Activated gamma-delta T cell treated with Interleukin-2 at 50 U/mL for 16 hours (primary cell): ENCODE data around the gene TEX2.
"Not testable (repeated sequence)": the region's sequence is repeated elsewhere in the genome, so short reads cannot be mapped to it uniquely, and the experiment has no call there.

Experiments used
- DNase-seq: peaks from one replicate; pipeline ENCODE4 v3.0.0-alpha.2; 2020

The TEX2 gene

DNA sequence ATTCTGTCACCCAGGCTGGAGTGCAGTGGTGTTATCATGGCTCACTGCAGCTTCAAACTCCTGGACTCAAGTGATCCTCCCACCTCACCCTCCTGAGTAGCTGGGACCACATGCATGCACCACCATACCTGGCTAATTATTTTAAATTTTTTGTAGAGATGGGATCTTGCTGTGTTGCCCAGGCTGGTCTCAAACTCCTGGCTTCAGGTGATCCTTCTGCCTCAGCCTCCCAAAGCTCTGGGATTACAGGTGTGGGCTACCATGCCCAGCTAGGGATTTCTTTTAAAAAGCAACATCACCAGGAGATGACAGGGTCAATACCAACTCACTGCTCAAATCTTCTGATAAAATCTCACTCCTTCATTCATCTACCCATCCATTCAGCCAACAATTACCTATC lies 54.4 kb downstream of the TEX2 start:
- DNase-seq: not testable (repeated sequence)

DNA sequence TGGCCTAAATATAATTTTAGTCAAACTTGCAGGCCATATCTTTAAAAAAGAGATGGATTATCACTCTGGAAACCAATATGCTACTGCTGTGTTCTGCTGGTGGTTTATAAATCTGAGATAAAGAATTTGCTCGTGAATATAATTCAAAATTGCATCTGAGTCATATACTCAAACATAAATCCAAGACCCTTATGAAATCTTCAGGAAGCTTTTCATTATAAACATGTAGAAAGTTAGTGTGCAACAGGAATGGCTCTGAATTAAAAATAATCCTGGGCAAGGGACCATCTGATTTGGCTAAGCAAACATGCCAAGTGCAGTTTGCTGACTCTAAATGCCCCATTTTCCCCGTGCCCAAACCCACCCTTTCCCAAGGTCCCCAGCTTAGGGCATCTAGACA lies 57.3 kb downstream of the TEX2 start:
- DNase-seq: no peak

DNA sequence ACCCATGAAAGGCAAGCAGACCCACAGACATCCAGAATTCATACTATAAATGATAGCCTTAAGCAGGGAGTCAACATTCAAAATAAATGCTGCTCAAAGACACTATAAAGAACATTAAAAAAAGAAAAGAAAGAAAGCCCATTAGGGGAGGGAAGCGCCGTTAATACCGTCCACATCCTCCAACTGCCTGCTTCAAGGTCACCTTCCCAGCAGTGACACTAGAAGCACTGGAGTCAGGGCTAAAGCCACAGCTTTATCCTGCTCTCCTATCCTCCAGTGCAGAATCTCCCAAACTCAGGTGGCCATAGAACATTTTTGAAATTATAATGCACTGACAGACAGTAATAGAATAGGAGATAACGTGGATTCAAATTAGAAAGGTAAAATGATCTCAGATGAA lies 59.4 kb downstream of the TEX2 start:
- no peak for DNase-seq

DNA sequence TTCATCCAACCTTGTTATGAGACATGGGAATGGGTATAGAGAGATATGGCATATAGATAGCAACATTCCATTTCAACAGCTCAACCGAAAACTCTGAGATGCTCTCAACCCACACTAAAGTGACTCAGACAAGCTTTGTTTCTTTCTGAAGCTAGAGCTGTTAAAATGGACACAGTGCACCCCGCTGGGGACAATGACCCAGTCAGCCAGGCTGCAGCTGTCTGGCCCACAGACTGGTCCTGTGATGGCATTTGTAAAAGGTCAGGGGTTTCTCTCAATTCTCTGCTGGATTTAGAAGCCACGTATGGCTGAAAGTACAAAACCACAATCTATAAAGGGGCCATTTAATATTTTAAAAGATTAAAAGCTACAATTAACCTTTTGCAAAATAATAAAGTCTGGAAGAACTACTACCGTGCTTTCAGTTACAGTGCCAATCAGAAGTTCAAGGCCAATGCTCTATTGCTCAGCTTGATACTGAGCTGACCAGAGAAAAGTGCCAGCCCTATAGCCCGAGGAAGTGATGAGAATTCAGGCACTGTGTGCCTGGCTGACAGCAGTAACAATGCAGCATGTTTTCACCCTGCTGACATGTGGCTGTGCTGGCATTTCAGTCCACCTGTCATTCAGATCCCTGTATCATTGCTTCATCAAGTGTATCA lies 60.2 kb downstream of the TEX2 start:
- no peak for DNase-seq

DNA sequence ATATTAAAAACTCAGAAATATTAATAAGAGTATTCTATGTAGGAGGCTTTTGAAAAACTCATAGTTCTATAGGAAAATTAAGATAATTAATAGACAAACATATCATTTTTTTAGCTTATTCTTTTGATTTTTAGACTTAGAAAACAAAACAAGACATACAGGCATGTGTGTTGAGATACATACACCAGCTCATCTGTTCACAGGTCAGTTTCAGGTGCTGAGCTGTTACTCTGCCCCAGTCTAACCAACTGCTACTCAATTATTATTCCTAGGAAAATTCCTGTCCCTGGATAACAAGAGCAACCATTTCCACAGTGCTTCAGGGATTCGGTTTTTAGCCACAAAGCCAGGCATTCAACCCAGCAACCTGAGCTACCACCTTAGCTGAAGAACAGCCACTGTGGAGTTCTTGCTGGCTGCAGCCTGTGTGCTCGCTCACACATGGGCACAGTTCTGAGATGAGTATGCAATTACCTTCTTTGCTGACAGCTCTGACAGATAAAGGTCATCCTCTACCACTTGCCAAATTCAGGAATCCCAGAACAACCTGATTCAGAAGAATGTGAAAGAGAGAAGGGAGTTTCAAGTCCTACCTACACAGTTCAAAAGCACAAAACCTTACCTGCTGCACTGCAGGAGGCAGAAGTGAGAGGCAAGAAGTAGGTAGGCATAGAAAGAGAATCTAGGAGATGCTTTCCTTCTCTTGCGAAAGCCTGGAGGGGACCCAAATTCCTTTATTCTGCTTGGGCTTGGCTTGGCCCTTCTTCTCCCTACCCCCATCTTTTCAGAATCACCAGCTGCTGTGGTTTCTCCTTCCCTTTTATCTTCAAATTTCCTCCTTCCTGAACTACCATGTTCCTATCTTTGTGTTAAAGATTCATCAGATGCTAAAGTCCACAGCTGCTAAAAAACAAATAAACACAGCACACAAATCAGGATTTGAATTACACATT lies 62.7 kb downstream of the TEX2 start:
- no peak for DNase-seq

DNA sequence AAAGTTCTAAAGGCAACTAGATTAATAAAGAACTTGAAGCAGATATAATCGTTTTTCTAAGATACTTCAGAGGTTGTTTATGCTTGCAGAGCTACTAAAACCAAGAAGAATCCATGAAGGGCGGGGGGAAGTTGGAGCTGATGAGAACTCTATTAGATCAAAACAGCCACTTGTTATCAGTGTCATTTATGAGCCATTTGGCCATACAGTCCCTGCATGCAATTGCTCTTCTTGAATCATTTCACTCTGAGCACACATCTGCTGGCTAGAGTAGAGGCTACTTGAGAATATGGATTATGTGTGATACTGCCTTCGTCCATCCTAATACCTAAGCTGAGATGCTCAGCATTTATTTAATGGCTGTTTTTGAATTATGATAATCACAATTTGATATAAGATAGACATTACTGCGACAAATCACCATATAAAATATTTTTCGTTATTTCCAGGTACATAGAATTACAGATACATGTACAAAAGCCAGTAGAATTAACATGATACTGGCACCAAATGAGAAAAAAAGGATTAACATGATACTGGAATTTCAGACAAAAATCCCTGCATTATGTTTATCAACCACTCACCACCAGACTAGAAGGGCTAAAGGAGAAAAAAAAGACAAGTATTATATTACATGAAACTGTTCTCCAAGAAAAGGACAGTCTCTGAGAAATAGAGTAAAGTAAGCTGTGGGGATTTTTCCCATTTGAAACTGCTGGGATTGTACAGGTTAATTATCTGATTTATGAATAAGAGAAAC lies 64.5 kb downstream of the TEX2 start:
- no peak for DNase-seq

DNA sequence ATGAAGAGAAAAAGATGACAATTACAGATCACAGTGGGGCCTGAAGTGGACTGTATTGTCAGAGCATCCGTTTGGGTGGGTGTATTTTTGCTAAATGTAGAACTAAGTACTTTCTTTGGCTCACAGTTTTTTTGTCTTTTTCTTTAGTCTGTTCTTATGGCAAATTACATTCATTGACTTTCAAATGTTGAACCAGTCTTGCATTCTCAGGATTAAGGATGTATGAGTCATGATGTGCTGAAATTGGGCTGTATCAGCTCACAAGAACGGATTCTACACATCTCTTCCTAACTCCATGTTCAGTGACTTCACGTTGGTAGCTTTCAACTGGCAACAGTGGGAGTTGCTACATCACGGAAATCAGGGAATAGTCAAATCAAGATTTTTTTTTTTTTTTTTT lies 66.5 kb downstream of the TEX2 start:
- no peak for DNase-seq

DNA sequence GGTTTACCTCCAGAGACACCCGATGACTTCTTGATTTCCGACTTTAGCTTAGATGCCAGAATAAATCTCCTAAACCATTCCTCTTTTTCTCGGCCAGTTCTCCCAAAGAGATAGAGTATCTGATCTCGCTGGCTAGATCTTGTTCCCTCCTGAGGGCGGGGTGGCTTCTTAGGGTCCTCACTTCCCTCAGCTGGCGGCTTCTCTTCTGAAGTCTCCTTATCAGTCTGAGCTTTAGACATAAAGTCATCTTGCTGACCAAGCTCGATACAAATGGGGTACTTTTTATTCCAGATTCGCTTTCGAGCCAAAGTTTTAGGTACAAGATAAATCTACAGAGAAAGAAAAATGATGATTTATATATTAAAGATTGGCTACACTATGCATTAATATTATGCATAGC lies 69.5 kb downstream of the TEX2 start:
- no peak for DNase-seq

DNA sequence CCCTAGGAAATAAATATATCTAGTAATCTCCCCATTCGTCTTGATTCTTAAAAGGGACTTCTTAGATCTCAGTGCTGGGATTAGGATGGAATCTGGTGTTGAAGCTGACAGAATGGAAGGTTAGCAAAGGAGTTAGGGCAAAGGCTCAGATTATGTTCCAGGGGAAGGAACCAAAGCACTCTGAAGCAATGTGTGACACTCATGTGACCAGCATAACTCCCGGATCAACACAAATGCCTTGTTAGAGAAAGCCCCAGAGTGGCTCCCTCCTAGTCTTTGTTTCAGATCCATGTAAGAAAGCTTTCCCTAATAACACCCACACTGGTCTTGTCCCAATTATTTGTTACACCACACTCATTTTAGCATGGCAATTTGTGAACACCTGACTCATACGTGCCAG lies 70.5 kb downstream of the TEX2 start:
- DNase-seq: no peak

DNA sequence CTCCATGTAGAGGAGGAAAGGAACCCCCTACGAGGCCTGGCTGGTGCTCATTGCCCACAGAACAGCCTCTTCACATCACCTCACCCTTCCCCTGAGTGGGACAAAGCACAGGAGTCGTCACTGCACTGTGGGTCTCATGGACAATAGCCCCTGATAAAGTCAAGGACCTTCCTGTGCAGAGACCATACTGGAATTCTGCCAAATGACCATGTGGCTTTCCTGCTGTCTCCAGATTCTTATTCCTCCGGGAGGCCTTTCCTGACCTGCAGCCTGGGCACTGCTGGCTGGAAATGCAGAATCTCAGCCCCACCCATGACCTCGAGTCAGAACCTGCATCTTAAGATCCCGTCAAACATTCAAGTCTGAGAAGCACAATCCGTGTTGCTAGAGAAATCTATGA lies 72.6 kb downstream of the TEX2 start:
- DNase-seq: no peak

DNA sequence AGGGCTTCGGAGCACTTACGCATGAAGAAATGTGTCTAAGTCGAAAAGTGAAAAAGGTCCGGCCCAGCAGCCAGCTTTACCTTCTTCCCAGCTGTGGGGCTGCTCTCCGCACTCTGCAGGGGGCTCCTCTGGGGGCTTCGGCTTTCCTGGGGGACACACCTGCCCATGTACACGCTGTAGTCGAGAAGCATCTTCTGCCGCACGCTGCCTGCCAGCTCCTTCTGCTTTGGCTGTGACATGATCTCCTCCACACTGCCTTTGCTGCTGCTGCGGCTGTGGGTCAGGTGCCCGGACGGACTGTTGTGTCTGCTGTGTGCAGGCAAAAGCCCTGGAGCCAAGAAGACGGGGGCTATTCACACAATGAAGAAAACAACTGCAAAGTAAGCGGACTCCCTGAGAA lies 75.0 kb downstream of the TEX2 start:
- no peak for DNase-seq

DNA sequence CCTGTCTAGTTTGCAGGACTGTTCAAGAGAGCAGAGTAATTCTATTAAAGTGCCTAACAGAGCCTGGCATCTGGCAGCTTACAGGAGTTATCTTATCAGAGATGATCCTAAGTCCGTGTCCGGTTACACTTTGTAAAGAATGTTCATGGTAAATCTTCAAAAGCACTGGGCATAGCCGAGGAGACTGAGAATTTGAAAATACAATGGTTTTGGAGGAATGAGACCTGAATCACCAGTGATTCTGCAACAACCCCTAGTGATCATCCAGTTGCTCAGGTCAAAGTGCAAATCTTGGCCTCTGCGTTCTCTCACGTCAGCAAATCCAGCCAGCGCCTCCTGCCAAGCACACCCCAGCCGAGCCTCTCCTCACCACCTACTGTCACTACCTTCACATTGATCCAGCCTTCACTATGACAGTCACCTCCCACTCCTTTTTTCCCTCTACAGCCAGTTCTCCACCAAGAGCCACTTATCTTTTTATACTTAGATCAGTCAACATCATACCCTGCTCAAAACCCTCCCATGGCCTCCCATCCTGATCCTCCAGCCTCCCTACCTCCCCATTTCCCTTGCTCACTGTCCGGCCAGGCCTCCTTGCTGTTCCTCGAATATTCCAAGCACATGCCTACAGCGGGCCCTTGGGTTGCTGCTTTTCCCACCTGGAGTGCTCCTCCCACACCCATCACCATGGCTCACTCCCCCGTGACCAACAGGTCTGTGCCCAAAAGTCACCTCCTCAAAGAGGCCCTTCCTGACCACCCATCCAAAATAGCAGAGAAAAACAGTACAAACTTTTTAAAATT lies 75.8 kb downstream of the TEX2 start:
- DNase-seq: no peak

DNA sequence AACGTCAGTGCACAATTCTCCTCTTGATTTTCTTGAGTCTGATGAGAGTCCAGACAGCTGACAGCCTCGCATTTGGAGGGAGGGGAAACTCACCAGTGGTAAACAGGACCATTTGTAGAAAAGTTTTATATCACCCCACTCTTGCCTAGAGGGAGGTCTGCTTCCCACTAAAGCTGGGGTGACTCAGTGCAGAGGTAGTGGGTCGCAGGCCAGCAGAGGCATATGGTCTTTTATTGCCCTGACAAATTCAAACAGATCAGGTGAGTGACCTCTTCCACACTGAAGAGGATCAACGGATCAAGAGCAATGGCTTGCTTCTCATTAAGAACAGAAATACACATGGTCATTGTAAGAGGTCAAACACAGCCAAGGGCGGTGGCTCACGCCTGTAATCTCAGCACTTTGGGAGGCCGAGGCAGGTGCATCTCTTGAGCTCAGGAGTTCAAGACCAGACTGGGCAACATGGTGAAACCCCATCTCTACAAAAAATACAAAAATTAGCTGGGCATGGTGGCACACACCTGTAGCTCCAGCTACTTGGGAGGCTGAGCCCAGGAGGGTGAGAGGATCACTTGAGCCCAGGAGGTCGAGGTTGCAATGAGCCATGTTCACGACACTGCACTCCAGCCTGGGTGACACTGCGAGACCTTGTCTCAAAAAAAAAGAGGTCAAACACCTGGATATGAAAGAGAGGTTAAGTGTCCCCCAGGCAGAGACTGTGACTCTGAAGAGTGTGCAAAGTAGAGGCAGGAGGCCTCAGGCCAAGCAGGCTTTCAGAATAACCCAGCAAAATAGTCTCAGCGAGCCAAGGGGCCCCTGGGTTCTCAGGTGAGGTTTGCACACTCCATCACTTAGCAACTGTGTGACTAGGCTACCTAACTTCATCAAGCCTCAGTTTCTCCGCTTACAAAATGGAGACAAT lies 76.6 kb downstream of the TEX2 start:
- no peak for DNase-seq

DNA sequence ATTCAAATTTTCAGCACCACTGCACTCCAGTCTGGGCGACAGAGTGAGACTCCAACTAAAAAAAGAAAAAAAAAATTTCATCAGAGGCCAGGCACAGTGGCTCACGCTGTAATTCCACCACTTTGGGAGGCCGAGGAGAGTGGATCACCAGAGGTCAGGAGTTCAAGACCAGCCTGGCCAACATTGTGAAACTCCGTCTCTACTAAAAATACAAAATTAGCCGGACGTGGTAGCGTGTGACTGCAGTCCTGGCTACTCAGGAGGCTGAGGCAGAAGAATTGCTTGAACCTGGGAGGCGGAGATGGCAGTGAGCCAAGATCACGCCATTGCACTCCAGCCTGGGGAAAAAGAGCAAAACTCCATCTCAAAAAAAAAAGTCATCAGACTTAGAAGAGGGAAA lies 77.5 kb downstream of the TEX2 start:
- DNase-seq: not testable (repeated sequence)

DNA sequence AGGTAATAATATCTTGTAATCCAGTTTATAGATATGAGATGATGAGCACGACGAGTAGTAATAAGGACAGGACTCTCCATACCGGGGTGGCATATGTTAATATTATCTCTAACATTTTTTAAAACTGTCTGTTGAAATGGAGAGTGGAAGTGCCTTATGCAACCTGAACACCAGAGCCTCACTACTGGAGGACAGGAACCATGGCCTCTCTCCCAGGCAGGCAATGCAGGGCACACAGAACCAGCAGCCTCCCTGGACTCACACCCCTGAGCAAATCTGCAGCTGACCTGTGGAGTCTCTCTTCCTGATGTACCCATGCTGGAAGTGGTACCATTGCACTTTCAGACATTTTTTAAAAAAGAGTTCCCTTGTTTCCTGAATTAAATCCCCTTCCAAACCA lies 78.0 kb downstream of the TEX2 start:
- no peak for DNase-seq

DNA sequence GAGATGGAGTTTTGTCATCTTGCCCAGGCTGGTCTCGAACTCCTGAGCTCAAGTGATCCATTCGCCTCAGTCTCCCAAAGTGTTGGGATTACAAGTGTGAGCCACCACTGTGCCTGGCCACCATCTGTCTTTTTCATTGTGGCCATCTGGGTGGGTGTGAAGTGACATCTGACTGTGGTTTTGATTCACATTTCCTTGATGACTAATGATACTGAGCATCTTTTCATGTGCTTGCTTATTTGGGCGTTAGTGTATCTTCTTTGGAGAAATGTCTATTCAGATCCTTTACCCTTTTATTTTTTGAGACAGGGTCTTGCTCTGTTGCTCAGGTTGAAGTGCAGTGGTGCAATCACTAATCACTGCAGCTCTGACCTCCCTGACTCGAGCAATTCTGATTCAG lies 79.2 kb downstream of the TEX2 start:
- DNase-seq: no peak

DNA sequence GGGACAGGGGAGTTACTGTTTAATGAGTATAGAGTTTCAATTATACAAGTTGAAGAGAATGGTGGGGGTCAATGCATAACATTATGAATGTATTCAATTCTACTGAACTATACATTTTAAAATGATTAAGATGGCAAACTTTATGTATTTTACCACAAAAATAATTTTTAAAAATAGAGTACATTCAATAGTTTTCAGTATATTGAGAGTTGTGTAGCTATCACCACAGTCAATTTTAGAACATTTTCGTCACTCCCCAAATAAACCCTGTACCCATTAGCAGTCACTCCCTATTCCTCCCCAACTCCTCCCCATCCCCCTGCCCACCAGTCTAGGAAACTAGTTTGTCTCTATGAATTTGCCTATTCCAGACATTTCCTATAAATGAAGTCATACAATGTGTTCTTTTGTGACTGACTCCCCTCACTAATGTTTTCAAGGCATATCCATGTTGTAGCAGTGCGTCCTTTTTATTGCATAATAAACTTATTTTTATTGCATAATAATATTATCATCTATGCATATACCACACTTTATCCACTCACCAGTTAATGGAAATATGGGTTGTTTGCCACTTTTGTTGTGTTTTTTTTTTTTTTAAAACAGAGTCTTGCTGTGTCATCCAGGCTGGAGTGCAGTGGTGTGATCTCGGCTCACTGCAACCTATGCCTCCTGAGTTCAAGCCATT lies 80.6 kb downstream of the TEX2 start:
- no peak for DNase-seq

DNA sequence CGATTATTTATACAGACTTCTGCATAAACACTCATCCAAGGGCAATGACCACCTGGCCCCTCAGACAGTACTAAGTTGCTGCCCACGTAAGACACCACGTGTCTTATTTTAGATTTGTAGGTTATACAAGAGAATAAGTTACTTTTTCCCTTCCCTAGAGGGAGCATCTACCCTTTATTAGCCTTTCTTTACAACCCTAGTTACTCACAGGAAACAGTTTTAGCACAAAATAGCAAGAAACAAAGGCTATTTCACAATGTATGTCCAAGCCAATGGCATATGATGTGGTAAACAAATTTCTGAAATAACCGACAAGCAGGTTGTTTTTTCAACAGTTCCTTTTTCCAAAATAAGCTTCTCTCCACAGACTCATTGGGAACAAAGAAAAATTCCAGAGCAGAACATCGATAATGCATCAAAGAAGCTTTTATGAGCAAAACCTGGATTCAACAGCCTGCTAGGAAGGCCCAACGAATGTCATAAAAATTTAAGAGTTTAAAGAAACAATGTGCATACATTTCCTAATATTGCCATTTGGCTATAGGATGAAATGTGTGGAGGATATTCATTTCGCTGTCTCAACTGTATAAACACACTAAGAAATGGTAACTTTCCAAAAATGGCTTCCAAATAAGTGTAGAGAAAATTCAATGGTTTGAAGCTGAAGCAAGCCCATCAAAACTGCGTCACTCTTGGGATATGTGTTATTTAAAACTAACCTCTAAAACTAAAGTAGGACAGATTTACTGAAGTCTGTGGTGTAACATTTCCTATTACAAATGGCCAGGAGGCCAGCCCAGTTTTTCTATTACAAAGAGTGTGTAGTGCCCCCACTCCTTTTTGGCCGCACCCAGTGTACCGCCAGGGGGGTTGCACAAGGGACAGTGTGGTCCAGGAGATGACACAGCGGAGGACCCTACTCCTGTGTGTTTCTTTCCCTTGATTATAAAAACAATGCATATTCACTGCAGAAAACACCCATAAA lies 82.7 kb downstream of the TEX2 start:
- DNase-seq: no peak

DNA sequence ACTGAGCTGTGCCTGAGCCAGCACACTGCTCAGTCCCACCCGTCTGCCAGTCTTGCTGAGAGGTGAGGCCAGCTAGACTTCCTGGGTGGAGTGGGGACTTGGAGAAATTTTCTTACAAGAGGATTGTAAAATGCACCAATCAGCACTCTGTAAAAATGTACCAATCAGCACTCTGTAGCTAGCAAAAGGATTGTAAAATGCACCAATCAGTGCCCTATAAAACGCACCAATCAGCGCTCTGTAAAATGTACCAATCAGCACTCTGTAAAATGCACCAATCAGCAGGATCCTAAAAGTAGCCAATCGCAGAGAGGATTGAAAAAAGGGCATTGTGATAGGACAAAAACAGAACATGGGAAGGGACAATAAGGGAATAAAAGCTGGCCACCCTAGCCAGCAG lies 84.0 kb downstream of the TEX2 start:
- not testable (repeated sequence) for DNase-seq
